ENCODE measurements around the gene GAR1. TPM values are rescaled to one million over a fixed set of nuclear protein-coding genes. Genes with fewer than 3 reads are reported as not detected.

The GAR1 gene
- polyA plus RNA-seq (2011; rRNA removed) (31.6 and 44.1 TPM in 2 replicates), polyA plus RNA-seq (2017; fragmentation: RNase III; extraction: RNeasy Plus Mini Kit Qiagen cat#74134 plus additional on column Dnase treatment) (69.6 to 81.4 TPM (median 73.1 TPM) in 3 replicates), polyA minus RNA-seq (2011; rRNA and poly(A)+ RNA removed) (2.5 and 2.9 TPM in 2 replicates)
- polyA plus RNA-seq (2012; cell fraction: cytosol; rRNA removed), result 23.5 and 30.7 TPM in 2 replicates
- polyA plus RNA-seq (2012; cell fraction: nucleus; rRNA removed), result 5.2 and 8.7 TPM in 2 replicates

GRCh38 chr4:109815151-109816081, at the start of gene GAR1:
TSS of gene GAR1 (plus strand) at chr4:109815762. CDS start at chr4:109816165, 403 bp downstream.
- peak within 1 kb of the TSS; percentile 95 for H3K4me3 ChIP-seq
- ChIA-PET CTCF (interaction anchor here (1.0 kb wide), 1 partner anchor 11 kb away, joined by 4 read pairs; no protein-coding TSS in a partner anchor), POLR2A (interaction anchor here (0.7 to 1.2 kb wide), 4 partner anchors 112 to 382 kb away, joined by 3 to 5 read pairs (median 3); partner anchors contain the start of genes CASP6, MCUB and SEC24B)
- H3K27ac ChIP-seq, result peak within 1 kb of the TSS; percentile 90 to 96
- FAIRE-seq (no peak), DNase-seq (ENCODE audit: low read depth in 1 of 2, low spot score in 1 of 2) (peak; percentile 85 to 92), ATAC-seq (peak; percentile 99)
- H3K4me2 ChIP-seq, result peak within 1 kb of the TSS; percentile 84
- WGBS (ENCODE audit: missing lambda C conversion rate), result 3% methylated on average over 39 of the region's 53 CpGs
- H3K9me3 ChIP-seq, result no peaks in the 10 kb centered on the region
- H3K4me1 ChIP-seq, result peaks cover 11% of the 10 kb centered on the region; the same call in 2 of the 3 replicates
- TF ChIP-seq CHD4 (IDR thresholded peaks at IDR 0.05; ENCODE audit: borderline replicate concordance), result no peak
- no peak for TF ChIP-seq PBX3 (IDR thresholded peaks at IDR 0.05)
- no peak for TF ChIP-seq TFCP2L1 (CRISPR knock-in tag; IDR thresholded peaks at IDR 0.05)
- TF ChIP-seq POLR2AphosphoS2 (conservative IDR thresholded peaks at IDR 0.05; ENCODE audit: low read length), result no peak
- peak; percentile 61; the same call in 1 of the 2 replicates for TF ChIP-seq E2F6 (IDR thresholded peaks at IDR 0.05; ENCODE audit: borderline replicate concordance, low read depth)
- no peak for TF ChIP-seq RAD21 (conservative IDR thresholded peaks at IDR 0.05 in 1 of 2, IDR thresholded peaks at IDR 0.05 in 1 of 2)
- no peak for TF ChIP-seq CBX2 (IDR thresholded peaks at IDR 0.05; ENCODE audit: borderline replicate concordance, low read depth)
- no peak for TF ChIP-seq MAZ (IDR thresholded peaks at IDR 0.05; ENCODE audit: borderline replicate concordance, low read depth, low read length)
- TF ChIP-seq TP53 (CRISPR knock-in tag; IDR thresholded peaks at IDR 0.05), result no peak
- no peak for TF ChIP-seq ESRRA (IDR thresholded peaks at IDR 0.05; ENCODE audit: borderline replicate concordance, low read length)
- no peak for TF ChIP-seq RFX5 (IDR thresholded peaks at IDR 0.05)
- TF ChIP-seq HOXA7 (CRISPR knock-in tag; IDR thresholded peaks at IDR 0.05), result no peak
- no peak for TF ChIP-seq KDM1A (IDR thresholded peaks at IDR 0.05; ENCODE audit: low read depth)
- peak; percentile 55 for TF ChIP-seq USF2 (IDR thresholded peaks at IDR 0.05)
- TF ChIP-seq PHF8 (IDR thresholded peaks at IDR 0.05; ENCODE audit: borderline replicate concordance, low read depth), result peak; percentile 70; the same call in 1 of the 2 replicates
- no peak for TF ChIP-seq FOSB (CRISPR knock-in tag; IDR thresholded peaks at IDR 0.05)
- TF ChIP-seq HDAC2 (IDR thresholded peaks at IDR 0.05), result no peak
- TF ChIP-seq RCOR1 (IDR thresholded peaks at IDR 0.05; ENCODE audit: low read depth, low read length), result no peak
- no peak for TF ChIP-seq ZSCAN20 (CRISPR knock-in tag; IDR thresholded peaks at IDR 0.05)
- no peak for TF ChIP-seq MAFK (IDR thresholded peaks at IDR 0.05; ENCODE audit: partially characterized antibody)
- no peak for TF ChIP-seq HMGXB4 (CRISPR knock-in tag; IDR thresholded peaks at IDR 0.05; ENCODE audit: borderline replicate concordance)
- no peak for TF ChIP-seq GATA3 (IDR thresholded peaks at IDR 0.05; ENCODE audit: borderline replicate concordance)
- TF ChIP-seq NR3C1 (IDR thresholded peaks at IDR 0.05), result no peak
- TF ChIP-seq ATOH8 (CRISPR knock-in tag; IDR thresholded peaks at IDR 0.05; ENCODE audit: low read depth), result no peak
- TF ChIP-seq BHLHE40 (IDR thresholded peaks at IDR 0.05; ENCODE audit: low read depth, low read length), result no peak
- no peak for TF ChIP-seq EP300 (IDR thresholded peaks at IDR 0.05)
- TF ChIP-seq MAX (IDR thresholded peaks at IDR 0.05), result peak; percentile 98
- no peak for TF ChIP-seq HOXB5 (CRISPR knock-in tag; IDR thresholded peaks at IDR 0.05)
- TF ChIP-seq MYC (IDR thresholded peaks at IDR 0.05; ENCODE audit: borderline replicate concordance, low read length), result peak; percentile 93
- peak; percentile 23 to 46; a peak in 1 of 5 replicates for TF ChIP-seq JUN (IDR thresholded peaks at IDR 0.05)
- no peak for TF ChIP-seq ZC3H11A (IDR thresholded peaks at IDR 0.05)
- TF ChIP-seq HEYL (CRISPR knock-in tag; IDR thresholded peaks at IDR 0.05), result no peak
- TF ChIP-seq KDM5A (IDR thresholded peaks at IDR 0.05), result no peak
- peak; percentile 18; the same call in 1 of the 2 replicates for TF ChIP-seq POLR2A (IDR thresholded peaks at IDR 0.05; ENCODE audit: low read length)
- TF ChIP-seq FOXS1 (CRISPR knock-in tag; IDR thresholded peaks at IDR 0.05), result no peak

All from A549 (cell line).